Measurements from ENCODE around the gene IFTAP.

DNA sequence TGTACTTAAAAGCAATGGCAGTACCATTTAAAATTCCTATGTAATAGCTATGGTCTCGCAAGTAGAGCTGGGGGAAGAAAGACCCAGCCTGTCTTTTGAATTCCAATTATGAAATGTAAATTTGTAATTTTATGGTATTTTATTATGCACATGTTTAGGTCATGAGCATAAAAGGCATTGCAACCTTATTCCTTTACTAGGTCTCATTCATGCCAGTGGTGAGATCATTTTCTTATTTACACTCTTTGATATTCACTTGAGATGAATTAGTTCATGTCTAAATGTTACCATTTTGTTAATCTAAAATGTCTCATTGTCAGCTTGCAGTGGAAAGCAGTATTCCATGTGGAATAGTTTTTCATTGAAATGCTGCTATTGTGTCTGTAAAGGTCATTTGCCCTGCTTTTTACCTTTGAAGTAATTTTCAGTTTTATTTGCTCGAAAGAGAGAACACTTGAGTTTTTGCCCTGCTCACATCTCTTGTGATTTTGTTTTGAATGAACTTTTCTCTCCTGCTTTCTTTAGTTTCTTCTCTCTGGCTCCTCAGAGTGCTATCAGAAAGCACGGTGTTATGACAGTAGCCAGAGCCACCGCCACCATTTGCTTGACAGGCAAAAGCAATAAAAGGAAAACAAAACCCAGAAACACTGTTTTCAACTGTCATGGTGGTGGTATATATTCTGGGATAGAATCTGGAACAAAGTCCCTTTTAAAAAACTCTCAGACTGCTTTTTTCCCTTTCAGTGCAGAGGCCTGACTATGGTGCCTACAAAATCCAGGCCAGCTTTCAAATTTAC lies 41.0 kb downstream of the IFTAP start:
- TF ChIP-seq EZH2phosphoT487 (IDR thresholded peaks at IDR 0.05; ENCODE audit: low read depth, severe bottlenecking, unreplicated experiment) = no peak
- TF ChIP-seq, protein P1, sequence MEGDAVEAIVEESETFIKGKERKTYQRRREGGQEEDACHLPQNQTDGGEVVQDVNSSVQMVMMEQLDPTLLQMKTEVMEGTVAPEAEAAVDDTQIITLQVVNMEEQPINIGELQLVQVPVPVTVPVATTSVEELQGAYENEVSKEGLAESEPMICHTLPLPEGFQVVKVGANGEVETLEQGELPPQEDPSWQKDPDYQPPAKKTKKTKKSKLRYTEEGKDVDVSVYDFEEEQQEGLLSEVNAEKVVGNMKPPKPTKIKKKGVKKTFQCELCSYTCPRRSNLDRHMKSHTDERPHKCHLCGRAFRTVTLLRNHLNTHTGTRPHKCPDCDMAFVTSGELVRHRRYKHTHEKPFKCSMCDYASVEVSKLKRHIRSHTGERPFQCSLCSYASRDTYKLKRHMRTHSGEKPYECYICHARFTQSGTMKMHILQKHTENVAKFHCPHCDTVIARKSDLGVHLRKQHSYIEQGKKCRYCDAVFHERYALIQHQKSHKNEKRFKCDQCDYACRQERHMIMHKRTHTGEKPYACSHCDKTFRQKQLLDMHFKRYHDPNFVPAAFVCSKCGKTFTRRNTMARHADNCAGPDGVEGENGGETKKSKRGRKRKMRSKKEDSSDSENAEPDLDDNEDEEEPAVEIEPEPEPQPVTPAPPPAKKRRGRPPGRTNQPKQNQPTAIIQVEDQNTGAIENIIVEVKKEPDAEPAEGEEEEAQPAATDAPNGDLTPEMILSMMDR (IDR thresholded peaks at IDR 0.05; ENCODE audit: poor library complexity) = no peak
- TF ChIP-seq EZH2 (IDR thresholded peaks at IDR 0.05; ENCODE audit: borderline replicate concordance) = no peak
